ENCODE results near the gene HMGN3. TPM values are rescaled to one million over a fixed set of nuclear protein-coding genes. Genes with fewer than 3 reads are reported as not detected.

Gene HMGN3
- 10 to 100 TPM; 33.1 to 60.8 (median 47.0) TPM for total RNA-seq

GRCh38 chr6:79234150-79235022 is at the start of gene HMGN3:
TSS of gene HMGN3 (minus strand) at chr6:79234682.
- no peak for TF ChIP-seq CTCF (IDR thresholded peaks at IDR 0.05; ENCODE audit: low read depth)

GRCh38 chr6:79280756-79281155 is 46.3 kb upstream of the HMGN3 start:
- no peak for TF ChIP-seq CTCF (IDR thresholded peaks at IDR 0.05; ENCODE audit: low read depth)

GRCh38 chr6:79277109-79277508 is 42.6 kb upstream of the HMGN3 start:
- no peak for TF ChIP-seq CTCF (IDR thresholded peaks at IDR 0.05; ENCODE audit: low read depth)

- no peak for TF ChIP-seq CTCF (IDR thresholded peaks at IDR 0.05; ENCODE audit: low read depth)
These were observed 35.4 kb upstream of the HMGN3 start for GRCh38 chr6:79269877-79270276.

GRCh38 chr6:79267128-79267527 is 32.6 kb upstream of the HMGN3 start:
- TF ChIP-seq CTCF (IDR thresholded peaks at IDR 0.05; ENCODE audit: low read depth) = no peak

- no peak for TF ChIP-seq CTCF (IDR thresholded peaks at IDR 0.05; ENCODE audit: low read depth)
These were observed 31.6 kb upstream of the HMGN3 start for GRCh38 chr6:79266051-79266450.

GRCh38 chr6:79263359-79263758 is 28.9 kb upstream of the HMGN3 start:
- no peak for TF ChIP-seq CTCF (IDR thresholded peaks at IDR 0.05; ENCODE audit: low read depth)
